Trophoblast cell (in vitro differentiated cells and primary cell): ENCODE data around the gene HOXD1.

ENCODE experiments used
- DNase-seq, 2 donors: peaks; one replicate each; pipeline ENCODE4 v3.0.0-alpha.2; 2016
- H2AFZ ChIP-seq: 2 replicates; pipeline ENCODE4 v1.6.1; 2013; ENCODE audit warnings: low read length, moderate library complexity, mild to moderate bottlenecking; ENCODE audit not compliant: insufficient read depth, poor library complexity
- H2AK5ac ChIP-seq: 2 replicates; pipeline ENCODE4 v1.6.1; 2013; ENCODE audit warnings: mild to moderate bottlenecking, low read length
- H2BK120ac ChIP-seq: 2 replicates; pipeline ENCODE4 v1.6.1; 2013; ENCODE audit warnings: low read length, mild to moderate bottlenecking, moderate library complexity; ENCODE audit not compliant: insufficient read depth, poor library complexity
- H2BK12ac ChIP-seq: 2 replicates; pipeline ENCODE4 v1.6.1; 2013; ENCODE audit warnings: mild to moderate bottlenecking, low read length, moderate library complexity
- H2BK5ac ChIP-seq: 2 replicates; pipeline ENCODE4 v1.6.1; 2013; ENCODE audit warnings: low read length, low read depth, moderate library complexity, mild to moderate bottlenecking; ENCODE audit not compliant: poor library complexity
- H3K14ac ChIP-seq: 2 replicates; pipeline ENCODE4 v1.6.1; 2013; ENCODE audit warnings: mild to moderate bottlenecking, low read length
- H3K18ac ChIP-seq: 2 replicates; pipeline ENCODE4 v1.6.1; 2013; ENCODE audit warnings: mild to moderate bottlenecking, low read length
- H3K23ac ChIP-seq: 2 replicates; pipeline ENCODE4 v1.6.1; 2013; ENCODE audit warnings: low read length
- H3K27ac ChIP-seq: 2 replicates; pipeline ENCODE4 v1.5.1; 2013; ENCODE audit warnings: low read depth, mild to moderate bottlenecking, inconsistent platforms, low read length, moderate library complexity
- H3K27me3 ChIP-seq: 2 replicates; pipeline ENCODE4 v1.6.1; 2013; ENCODE audit warnings: inconsistent platforms, mild to moderate bottlenecking, low read length, moderate library complexity; ENCODE audit not compliant: insufficient read depth
- H3K36me3 ChIP-seq, 2 experiments: 1 replicate in 1 of 2; 2 replicates in 1 of 2; pipeline ENCODE4 v1.6.1; 2013; ENCODE audit warnings: low read length in 2 of 2, mild to moderate bottlenecking in 2 of 2, moderate library complexity in 1 of 2; ENCODE audit not compliant: insufficient read depth in 2 of 2, control insufficient read depth in 1 of 2
- H3K4ac ChIP-seq: 2 replicates; pipeline ENCODE4 v1.6.1; 2013; ENCODE audit warnings: low read depth, mild to moderate bottlenecking, low read length, moderate library complexity
- H3K4me1 ChIP-seq, 2 experiments: 1 replicate in 1 of 2; 2 replicates in 1 of 2; pipeline ENCODE4 v1.6.1; 2013; ENCODE audit warnings: low read length in 2 of 2, mild to moderate bottlenecking in 2 of 2, moderate library complexity in 1 of 2; ENCODE audit not compliant: insufficient read depth in 2 of 2, control insufficient read depth in 1 of 2
- H3K4me2 ChIP-seq: 2 replicates; pipeline ENCODE4 v1.6.1; 2013; ENCODE audit warnings: inconsistent platforms, mild to moderate bottlenecking, low read length, moderate library complexity
- H3K4me3 ChIP-seq: 2 replicates; pipeline ENCODE4 v1.5.1; 2013; ENCODE audit warnings: mild to moderate bottlenecking, low read depth, low read length, inconsistent platforms
- H3K79me1 ChIP-seq: one replicate; pipeline ENCODE4 v1.6.1; 2013; ENCODE audit warnings: low read length
- H3K79me2 ChIP-seq: 2 replicates; pipeline ENCODE4 v1.6.1; 2013; ENCODE audit warnings: low read length, mild to moderate bottlenecking; ENCODE audit not compliant: control insufficient read depth, insufficient read depth, poor library complexity
- H3K9ac ChIP-seq: 2 replicates; pipeline ENCODE4 v1.6.1; 2013; ENCODE audit warnings: mild to moderate bottlenecking, low read length
- H3K9me3 ChIP-seq: 2 replicates; pipeline ENCODE4 v1.6.1; 2013; ENCODE audit warnings: low read depth, mild to moderate bottlenecking, control low read depth, inconsistent platforms, low read length; ENCODE audit not compliant: insufficient read depth
- H4K12ac ChIP-seq: 2 replicates; pipeline ENCODE4 v1.6.1; 2013; ENCODE audit warnings: low read depth, mild to moderate bottlenecking, low read length, moderate library complexity
- H4K8ac ChIP-seq: 2 replicates; pipeline ENCODE4 v1.6.1; 2013; ENCODE audit warnings: low read depth, mild to moderate bottlenecking, low read length, moderate library complexity
- H4K91ac ChIP-seq: one replicate; pipeline ENCODE4 v1.6.1; 2013; ENCODE audit warnings: low read depth, mild to moderate bottlenecking, low read length, moderate library complexity
- WGBS: extraction: QIAGEN DNeasy Blood & Tissue Kit; methylation state at CpG from one replicate; pipeline ENCODE4 v1.1.7; 2013; ENCODE audit warnings: missing lambda C conversion rate; ENCODE audit not compliant: insufficient read length, insufficient coverage; ENCODE audit errors: extremely low coverage; 5-methylcytosine and 5-hydroxymethylcytosine counted together

Gene HOXD1

GRCh38 chr2:176152350-176153181 is 35.9 kb upstream of the HOXD1 start:
- no peak overlapping the region for H4K91ac ChIP-seq
- H2AK5ac ChIP-seq: no peak overlapping the region
- peaks cover 22% of the 10 kb centered on the region for H3K9me3 ChIP-seq
- H3K4me2 ChIP-seq: no peak overlapping the region
- H3K18ac ChIP-seq: no peak overlapping the region
- H3K27me3 ChIP-seq: peaks cover 91% of the 10 kb centered on the region
- no peak overlapping the region for H2AFZ ChIP-seq
- H2BK5ac ChIP-seq: no peak overlapping the region
- peaks cover 5 to 7% of the 10 kb centered on the region in 2 experiments for H3K4me1 ChIP-seq
- H2BK120ac ChIP-seq: no peak overlapping the region
- H3K4ac ChIP-seq: no peak overlapping the region
- DNase-seq: no peak
- H3K36me3 ChIP-seq: no peaks in the 10 kb centered on the region
- H3K79me2 ChIP-seq: no peaks in the 10 kb centered on the region
- no peak overlapping the region for H2BK12ac ChIP-seq
- H3K14ac ChIP-seq: no peak overlapping the region
- H3K4me3 ChIP-seq: peak overlapping the region; percentile 33
- WGBS: no CpG with 5 or more reads among the region's 48 CpGs
- H3K79me1 ChIP-seq: no peaks in the 10 kb centered on the region
- no peak overlapping the region for H3K23ac ChIP-seq
- no peak overlapping the region for H4K12ac ChIP-seq
- no peak overlapping the region for H4K8ac ChIP-seq
- no peak overlapping the region for H3K9ac ChIP-seq
- H3K27ac ChIP-seq: no peak overlapping the region

- Histone ChIP-seq H3K9me3 (peaks cover 22% of the 10 kb centered on the region), H2BK12ac (no peak overlapping the region), H3K79me2 (no peaks in the 10 kb centered on the region), H3K27ac (no peak overlapping the region), H2BK5ac (no peak overlapping the region), H2AFZ (no peak overlapping the region), H3K4me3 (no peak overlapping the region), H3K9ac (no peak overlapping the region), H3K27me3 (peaks cover 91% of the 10 kb centered on the region), H4K91ac (no peak overlapping the region), H2AK5ac (no peak overlapping the region), H4K8ac (no peak overlapping the region), H3K14ac (no peak overlapping the region), H2BK120ac (no peak overlapping the region), H3K23ac (no peak overlapping the region), H3K36me3 (no peaks in the 10 kb centered on the region), H3K79me1 (no peaks in the 10 kb centered on the region), H4K12ac (no peak overlapping the region), H3K4me1 (peaks cover 5 to 8% of the 10 kb centered on the region in 2 experiments), H3K4ac (no peak overlapping the region), H3K4me2 (no peak overlapping the region), H3K18ac (no peak overlapping the region)
- no peak for DNase-seq
- WGBS: no CpG with 5 or more reads among the region's 11 CpGs
Measured at GRCh38 chr2:176154576-176155252, 33.8 kb upstream of the HOXD1 start.

- no peak overlapping the region for H2BK5ac ChIP-seq
- peaks cover 5 to 15% of the 10 kb centered on the region in 2 experiments for H3K4me1 ChIP-seq
- H3K18ac ChIP-seq: no peak overlapping the region
- no peaks in the 10 kb centered on the region for H3K36me3 ChIP-seq
- no peak overlapping the region for H2AFZ ChIP-seq
- DNase-seq: no peak
- H3K9me3 ChIP-seq: peaks cover 28% of the 10 kb centered on the region
- no peak overlapping the region for H3K27ac ChIP-seq
- no peak overlapping the region for H3K4ac ChIP-seq
- no peak overlapping the region for H2BK12ac ChIP-seq
- no peak overlapping the region for H3K14ac ChIP-seq
- H3K4me3 ChIP-seq: no peak overlapping the region
- no peak overlapping the region for H3K4me2 ChIP-seq
- no peak overlapping the region for H4K8ac ChIP-seq
- H2BK120ac ChIP-seq: no peak overlapping the region
- no peak overlapping the region for H3K23ac ChIP-seq
- no peaks in the 10 kb centered on the region for H3K79me2 ChIP-seq
- peaks cover 91% of the 10 kb centered on the region for H3K27me3 ChIP-seq
- no peaks in the 10 kb centered on the region for H3K79me1 ChIP-seq
- no peak overlapping the region for H3K9ac ChIP-seq
- H2AK5ac ChIP-seq: no peak overlapping the region
- no CpG with 5 or more reads among the region's 6 CpGs for WGBS
- H4K91ac ChIP-seq: no peak overlapping the region
- H4K12ac ChIP-seq: no peak overlapping the region
Measured at GRCh38 chr2:176155356-176156044, 33.0 kb upstream of the HOXD1 start.

- Histone ChIP-seq H3K4me1 (peaks cover 5 to 15% of the 10 kb centered on the region in 2 experiments), H3K23ac (no peak overlapping the region), H3K9me3 (peaks cover 27% of the 10 kb centered on the region), H4K8ac (no peak overlapping the region), H2BK120ac (no peak overlapping the region), H3K27me3 (peaks cover 91% of the 10 kb centered on the region), H3K4ac (no peak overlapping the region), H3K9ac (no peak overlapping the region), H3K79me2 (no peaks in the 10 kb centered on the region), H2BK12ac (no peak overlapping the region), H2AK5ac (no peak overlapping the region), H3K18ac (no peak overlapping the region), H3K4me3 (no peak overlapping the region), H3K4me2 (no peak overlapping the region), H3K36me3 (no peaks in the 10 kb centered on the region), H4K91ac (no peak overlapping the region), H4K12ac (no peak overlapping the region), H2AFZ (no peak overlapping the region), H2BK5ac (no peak overlapping the region), H3K27ac (no peak overlapping the region), H3K79me1 (no peaks in the 10 kb centered on the region), H3K14ac (no peak overlapping the region)
- no peak for DNase-seq
- no CpG with 5 or more reads among the region's 8 CpGs for WGBS
Measured at GRCh38 chr2:176156301-176156806, 32.1 kb upstream of the HOXD1 start.
